Mesenchymal stem cell (in vitro differentiated cells and primary cell): Measurements from ENCODE around the gene CDR2.

Experiments used
- DNase-seq: peaks from one replicate; pipeline ENCODE4 v3.0.0-alpha.2; 2013
- H2AFZ ChIP-seq: one replicate; pipeline ENCODE4 v1.6.1; 2013; ENCODE audit warnings: low read depth, mild to moderate bottlenecking, control low read depth, inconsistent platforms, low read length, moderate library complexity
- H2AK5ac ChIP-seq: 2 replicates; pipeline ENCODE4 v1.6.1; 2013; ENCODE audit warnings: low read length, moderate library complexity, mild to moderate bottlenecking, inconsistent platforms; ENCODE audit not compliant: severe bottlenecking
- H2BK120ac ChIP-seq: one replicate; pipeline ENCODE4 v1.6.1; 2013; ENCODE audit warnings: low read depth, mild to moderate bottlenecking, inconsistent platforms, low read length, moderate library complexity
- H2BK12ac ChIP-seq, 2 experiments: one replicate each; pipeline ENCODE4 v1.6.1; 2013; ENCODE audit warnings: inconsistent platforms in 2 of 2, low read length in 2 of 2, mild to moderate bottlenecking in 2 of 2, moderate library complexity in 2 of 2, control low read depth in 1 of 2
- H2BK15ac ChIP-seq: one replicate; pipeline ENCODE4 v1.6.1; 2013; ENCODE audit warnings: mild to moderate bottlenecking, low read depth, inconsistent platforms; ENCODE audit not compliant: poor library complexity, severe bottlenecking
- H2BK5ac ChIP-seq: 2 replicates; pipeline ENCODE4 v1.6.1; 2013; ENCODE audit warnings: low read depth, mild to moderate bottlenecking, low read length, control low read depth, inconsistent platforms; ENCODE audit not compliant: poor library complexity, severe bottlenecking
- H3K14ac ChIP-seq, 2 experiments: one replicate each; pipeline ENCODE4 v1.6.1; 2013; ENCODE audit warnings: inconsistent platforms in 2 of 2, low read length in 2 of 2, control low read depth in 1 of 2, mild to moderate bottlenecking in 1 of 2, moderate library complexity in 1 of 2
- H3K18ac ChIP-seq, 2 experiments: one replicate each; pipeline ENCODE4 v1.6.1; 2013; ENCODE audit warnings: inconsistent platforms in 2 of 2, low read length in 2 of 2, control low read depth in 1 of 2, low read depth in 1 of 2, mild to moderate bottlenecking in 1 of 2
- H3K23ac ChIP-seq, 2 experiments: one replicate each; pipeline ENCODE4 v1.6.1; 2013; ENCODE audit warnings: inconsistent platforms in 2 of 2, low read length in 2 of 2, mild to moderate bottlenecking in 2 of 2, moderate library complexity in 2 of 2, control low read depth in 1 of 2
- H3K27ac ChIP-seq: 2 replicates; pipeline ENCODE4 v1.5.1; 2013; ENCODE audit warnings: mild to moderate bottlenecking, moderate library complexity, low read length, control low read depth, inconsistent platforms; ENCODE audit not compliant: poor library complexity, severe bottlenecking
- H3K27me3 ChIP-seq, 2 experiments: 2 replicates each; pipeline versions ENCODE4 v1.6.1 to v1.7.0; 2013; ENCODE audit warnings: low read length in 2 of 2, mild to moderate bottlenecking in 2 of 2, moderate library complexity in 2 of 2, control low read depth in 1 of 2, inconsistent platforms in 1 of 2; ENCODE audit not compliant: control insufficient read depth in 1 of 2, insufficient read depth in 1 of 2
- H3K36me3 ChIP-seq, 2 experiments: 2 replicates each; pipeline versions ENCODE4 v1.6.1 to v1.7.0; 2013; ENCODE audit warnings: low read length in 2 of 2, control low read depth in 1 of 2, inconsistent platforms in 1 of 2, low read depth in 1 of 2, mild to moderate bottlenecking in 1 of 2; ENCODE audit not compliant: insufficient read depth in 2 of 2, control insufficient read depth in 1 of 2
- H3K4ac ChIP-seq, 2 experiments: one replicate each; pipeline ENCODE4 v1.6.1; 2013; ENCODE audit warnings: inconsistent platforms in 2 of 2, low read length in 2 of 2, mild to moderate bottlenecking in 2 of 2, moderate library complexity in 2 of 2, control low read depth in 1 of 2, low read depth in 1 of 2
- H3K4me1 ChIP-seq: 2 replicates; pipeline ENCODE4 v1.6.1; 2013; ENCODE audit warnings: low read depth, low read length, control low read depth; ENCODE audit not compliant: control insufficient read depth, insufficient read depth
- H3K4me2 ChIP-seq: 2 replicates; pipeline ENCODE4 v1.6.1; 2013; ENCODE audit warnings: low read length, mild to moderate bottlenecking, inconsistent platforms; ENCODE audit not compliant: poor library complexity, severe bottlenecking
- H3K4me3 ChIP-seq, 2 experiments: 2 replicates each; pipeline versions ENCODE4 v1.5.1 to v1.7.0; 2013; ENCODE audit warnings: low read length in 2 of 2, mild to moderate bottlenecking in 2 of 2, control low read depth in 1 of 2, low read depth in 1 of 2; ENCODE audit not compliant: insufficient read depth in 1 of 2
- H3K79me1 ChIP-seq: replicated peaks from 2 replicates; pipeline ENCODE4 v1.6.1; 2013; ENCODE audit warnings: mild to moderate bottlenecking, control low read depth, low read length, inconsistent platforms; ENCODE audit not compliant: poor library complexity, severe bottlenecking
- H3K9ac ChIP-seq: 2 replicates; pipeline ENCODE4 v1.7.0; 2013; ENCODE audit warnings: mild to moderate bottlenecking, low read length, moderate library complexity
- H3K9me3 ChIP-seq: 2 replicates; pipeline ENCODE4 v1.7.0; 2013; ENCODE audit warnings: mild to moderate bottlenecking, low read length; ENCODE audit not compliant: control insufficient read depth
- H4K8ac ChIP-seq: one replicate; pipeline ENCODE4 v1.6.1; 2013; ENCODE audit warnings: inconsistent platforms, mild to moderate bottlenecking, low read length, moderate library complexity
- H4K91ac ChIP-seq: one replicate; pipeline ENCODE4 v1.6.1; 2013; ENCODE audit warnings: mild to moderate bottlenecking, low read length, inconsistent platforms
- WGBS: methylation state at CpG from one replicate; pipeline ENCODE4 v1.1.7; 2013; ENCODE audit warnings: mixed read lengths; 5-methylcytosine and 5-hydroxymethylcytosine counted together

The CDR2 gene

DNA sequence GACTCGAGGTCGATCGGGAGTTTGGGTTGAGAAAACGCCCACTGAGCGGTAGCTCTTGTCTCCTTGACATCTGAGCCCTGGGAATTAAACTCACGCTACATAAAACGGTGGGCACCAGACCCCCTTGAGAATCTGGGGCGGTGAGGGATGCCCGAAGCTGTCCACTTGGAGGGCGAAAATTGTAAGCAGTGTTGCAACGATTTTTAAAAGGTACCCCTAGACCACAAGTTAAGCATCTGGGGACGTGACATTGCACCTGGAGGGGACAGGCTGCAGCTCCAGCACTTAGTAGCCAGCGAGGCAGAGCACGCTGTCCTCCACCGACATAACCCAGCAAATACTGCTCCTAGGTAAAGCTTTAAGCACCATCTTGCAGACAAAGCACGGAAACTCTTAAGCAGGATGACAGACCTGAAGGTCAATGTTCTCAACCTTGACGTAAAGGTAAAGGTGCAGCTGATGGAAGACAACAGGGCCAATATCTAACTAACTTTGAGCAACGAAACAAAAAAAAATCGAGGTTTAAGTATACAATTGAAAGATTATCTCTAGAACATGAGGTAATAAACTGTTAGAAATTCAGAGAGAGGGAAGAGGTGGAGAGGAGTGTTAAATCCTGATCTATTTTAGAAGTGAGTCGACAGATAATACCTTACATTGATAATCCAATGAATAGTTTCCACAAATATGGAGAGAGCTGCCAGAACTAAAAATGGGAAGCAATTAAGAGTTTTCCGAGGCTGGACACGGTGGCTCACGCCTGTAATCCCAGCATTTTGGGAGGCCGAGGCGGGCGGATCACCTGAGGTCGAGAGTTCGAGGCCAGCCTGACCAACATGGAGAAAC, 921 bp upstream of the CDR2 start:
- Histone ChIP-seq H3K14ac (peak overlapping the region in 1 of 2 experiments; percentile 45), H4K8ac (no peak overlapping the region), H2AFZ (peak overlapping the region; percentile 15), H3K27me3 (no peaks in the 10 kb centered on the region), H2AK5ac (no peak overlapping the region), H3K4me1 (peaks cover 7% of the 10 kb centered on the region), H3K27ac (peak overlapping the region; percentile 65), H3K36me3 (peaks cover 0 to 3% of the 10 kb centered on the region in 2 experiments), H3K9me3 (no peaks in the 10 kb centered on the region), H2BK120ac (no peak overlapping the region), H3K23ac (no peak overlapping the region), H3K4me2 (peak overlapping the region; percentile 89), H2BK12ac (no peak overlapping the region), H3K9ac (peak overlapping the region; percentile 94), H2BK15ac (peak overlapping the region; percentile 92), H4K91ac (peak overlapping the region; percentile 43), H3K4me3 (peak overlapping the region; percentile 68 to 86), H2BK5ac (no peak overlapping the region), H3K18ac (peak overlapping the region; percentile 6 to 90), H3K79me1 (peaks cover 2% of the 10 kb centered on the region), H3K4ac (peak overlapping the region in 1 of 2 experiments; percentile 82)
- 18% methylated on average over 20 of the region's 28 CpGs for WGBS
- DNase-seq: no peak

GRCh38 chr16:22373662-22374310, 633 bp downstream of the CDR2 start:
- peak; percentile 43 for DNase-seq
- Histone ChIP-seq H2BK12ac (peak overlapping the region in 1 of 2 experiments; percentile 24), H3K4ac (peak overlapping the region; percentile 74 to 96), H2BK15ac (peak overlapping the region; percentile 91), H3K4me1 (peaks cover 9% of the 10 kb centered on the region), H4K8ac (peak overlapping the region; percentile 12), H3K27me3 (no peaks in the 10 kb centered on the region), H3K14ac (peak overlapping the region in 1 of 2 experiments; percentile 68), H2AFZ (peak overlapping the region; percentile 86), H3K9ac (peak overlapping the region; percentile 94), H4K91ac (peak overlapping the region; percentile 78), H3K23ac (peak overlapping the region; percentile 34 to 41), H3K18ac (peak overlapping the region; percentile 76 to 96), H3K79me1 (peaks cover 2% of the 10 kb centered on the region), H3K9me3 (no peaks in the 10 kb centered on the region), H3K4me2 (peak overlapping the region; percentile 71), H2BK5ac (peak overlapping the region; percentile 89), H3K4me3 (peak overlapping the region; percentile 82 to 86), H2BK120ac (peak overlapping the region; percentile 15), H3K36me3 (peaks cover 0 to 3% of the 10 kb centered on the region in 2 experiments), H3K27ac (peak overlapping the region; percentile 43), H2AK5ac (no peak overlapping the region)
- under 1% methylated on average over 49 of the region's 51 CpGs for WGBS

- H3K14ac ChIP-seq: no peak overlapping the region
- peaks cover 0 to 7% of the 10 kb centered on the region in 2 experiments for H3K36me3 ChIP-seq
- H2BK12ac ChIP-seq: no peak overlapping the region
- no peak overlapping the region for H3K18ac ChIP-seq
- H3K27ac ChIP-seq: peak overlapping the region; percentile 2
- peak overlapping the region; percentile 94 for H3K9ac ChIP-seq
- H2AFZ ChIP-seq: no peak overlapping the region
- no peak overlapping the region for H4K91ac ChIP-seq
- H3K4me3 ChIP-seq: peak overlapping the region; percentile 82 to 86
- H3K4me2 ChIP-seq: peak overlapping the region; percentile 71
- no peak overlapping the region for H2BK120ac ChIP-seq
- DNase-seq: peak; percentile 20
- no peak overlapping the region for H2AK5ac ChIP-seq
- H2BK5ac ChIP-seq: no peak overlapping the region
- H3K4ac ChIP-seq: peak overlapping the region in 1 of 2 experiments; percentile 8
- peaks cover 10% of the 10 kb centered on the region for H3K4me1 ChIP-seq
- no peak overlapping the region for H2BK15ac ChIP-seq
- no peak overlapping the region for H3K23ac ChIP-seq
- H4K8ac ChIP-seq: no peak overlapping the region
- no peaks in the 10 kb centered on the region for H3K9me3 ChIP-seq
- H3K27me3 ChIP-seq: no peaks in the 10 kb centered on the region
- H3K79me1 ChIP-seq: peaks cover 2% of the 10 kb centered on the region
- 38% methylated on average over 9 of the region's 14 CpGs for WGBS
Measured at GRCh38 chr16:22372882-22373661, 1.3 kb downstream of the CDR2 start.
